HG03521 (cell line): ENCODE measurements around the gene SIGLEC7.

Experiments used
- ATAC-seq: cut with Tn5 transposase; IDR thresholded peaks from one replicate; pipeline ENCODE4 v1.9.1; 2021; ENCODE audit warnings: mild to moderate bottlenecking, moderate library complexity; ENCODE audit not compliant: unreplicated experiment

The SIGLEC7 gene

GRCh38 chr19:51142119-51142518 is at the start of gene SIGLEC7:
TSS of gene SIGLEC7 (plus strand) at chr19:51142301. CDS start at chr19:51142370, 69 bp downstream.
- no peak for ATAC-seq

GRCh38 chr19:51093101-51093500 is 49.0 kb upstream of the SIGLEC7 start:
- ATAC-seq: no peak

- no peak for ATAC-seq
Observed at GRCh38 chr19:51093510-51094345, 48.4 kb upstream of the SIGLEC7 start.

GRCh38 chr19:51094696-51095279 is 47.3 kb upstream of the SIGLEC7 start:
- no peak for ATAC-seq

- no peak for ATAC-seq
Observed at GRCh38 chr19:51096473-51097165, 45.5 kb upstream of the SIGLEC7 start.

GRCh38 chr19:51097166-51097738 is 44.8 kb upstream of the SIGLEC7 start:
- ATAC-seq: no peak

GRCh38 chr19:51097796-51098195 is 44.3 kb upstream of the SIGLEC7 start:
- ATAC-seq: no peak

- no peak for ATAC-seq
Observed at GRCh38 chr19:51098365-51099046, 43.6 kb upstream of the SIGLEC7 start.

- no peak for ATAC-seq
Observed at GRCh38 chr19:51099047-51099382, 43.1 kb upstream of the SIGLEC7 start.

GRCh38 chr19:51100601-51101000 is 41.5 kb upstream of the SIGLEC7 start:
- ATAC-seq: no peak

GRCh38 chr19:51101171-51101865 is 40.8 kb upstream of the SIGLEC7 start:
- no peak for ATAC-seq

GRCh38 chr19:51102991-51103390 is 39.1 kb upstream of the SIGLEC7 start:
- ATAC-seq: no peak

- ATAC-seq: no peak
Observed at GRCh38 chr19:51103926-51104341, 38.2 kb upstream of the SIGLEC7 start.

- peak; percentile 3 for ATAC-seq
Observed at GRCh38 chr19:51107406-51108065, 34.6 kb upstream of the SIGLEC7 start.

- peak; percentile 95 for ATAC-seq
Observed at GRCh38 chr19:51108066-51108804, 33.9 kb upstream of the SIGLEC7 start, which contains the start of gene CTU1. TSS of gene CTU1 (minus strand) at chr19:51108409. CDS start at chr19:51104569, 3,840 bp downstream.

GRCh38 chr19:51108805-51109146 is 33.3 kb upstream of the SIGLEC7 start:
- peak; percentile 23 for ATAC-seq

GRCh38 chr19:51110666-51110971 is 31.5 kb upstream of the SIGLEC7 start:
- no peak for ATAC-seq

- no peak for ATAC-seq
Observed at GRCh38 chr19:51111606-51112005, 30.5 kb upstream of the SIGLEC7 start.

GRCh38 chr19:51114087-51114729 is 27.9 kb upstream of the SIGLEC7 start:
- ATAC-seq: no peak
